Activated naive CD8-positive, alpha-beta T cell treated with anti-CD3 and anti-CD28 coated beads for 36 hours (primary cell): ENCODE data around the gene TARS1. TPM values are rescaled to one million over a fixed set of nuclear protein-coding genes. Genes with fewer than 3 reads are reported as not detected.
"Not testable (repeated sequence)": the region's sequence is repeated elsewhere in the genome, so short reads cannot be mapped to it uniquely, and the experiment has no call there.

Experiments used
- DNase-seq: peaks from one replicate; pipeline ENCODE4 v3.0.0; 2021
- H3K27ac Mint-ChIP-seq: one replicate; pipeline ENCODE4 v1.8.0; 2022; ENCODE audit warnings: mild to moderate bottlenecking, moderate library complexity, mixed read lengths
- H3K27me3 Mint-ChIP-seq: one replicate; pipeline ENCODE4 v1.8.0; 2022; ENCODE audit warnings: mild to moderate bottlenecking, mixed read lengths
- H3K36me3 Mint-ChIP-seq: one replicate; pipeline ENCODE4 v1.8.0; 2021; ENCODE audit warnings: mild to moderate bottlenecking, mixed read lengths
- H3K4me1 Mint-ChIP-seq: one replicate; pipeline ENCODE4 v1.8.0; 2021; ENCODE audit warnings: mixed read lengths
- H3K4me3 Mint-ChIP-seq: one replicate; pipeline ENCODE4 v1.8.0; 2022; ENCODE audit warnings: mild to moderate bottlenecking, moderate library complexity, mixed read lengths
- H3K9me3 Mint-ChIP-seq: one replicate; pipeline ENCODE4 v1.8.0; 2022; ENCODE audit warnings: mixed read lengths
- total RNA-seq, 2 experiments: library from RNA; stranded (reverse); gene quantifications; one replicate each; pipeline ENCODE4 v1.2.3, GENCODE V29; 2021

The TARS1 gene
- total RNA-seq, 2 experiments from 2014 or later = 290 to 299 TPM

DNA sequence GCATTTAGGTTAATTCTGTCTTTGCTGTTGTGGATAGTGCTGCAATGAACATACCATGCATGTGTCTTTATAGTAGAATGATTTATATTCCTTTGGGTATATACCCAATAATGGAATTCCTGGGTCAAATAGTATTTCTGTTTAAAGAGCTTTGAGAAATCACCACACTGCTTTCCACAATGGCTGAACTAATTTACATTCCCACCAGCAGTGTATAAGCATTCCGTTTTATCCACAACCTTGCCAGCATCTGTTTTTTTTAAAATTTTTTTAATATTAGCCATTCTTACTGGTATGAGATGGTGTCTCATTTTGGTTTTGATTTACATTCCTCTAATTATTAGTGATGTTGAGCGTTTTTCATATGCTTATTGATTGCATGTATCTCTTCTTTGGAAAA is 15.5 kb upstream of the TARS1 start:
- no peak overlapping the region for H3K4me3 Mint-ChIP-seq
- H3K27me3 Mint-ChIP-seq = peaks cover 16% of the 10 kb centered on the region
- H3K4me1 Mint-ChIP-seq = no peaks in the 10 kb centered on the region
- no peak for DNase-seq
- no peaks in the 10 kb centered on the region for H3K36me3 Mint-ChIP-seq
- H3K27ac Mint-ChIP-seq = no peak overlapping the region
- H3K9me3 Mint-ChIP-seq = no peaks in the 10 kb centered on the region

GRCh38 chr5:33430983-33431382 is 9.8 kb upstream of the TARS1 start:
- no peaks in the 10 kb centered on the region for H3K9me3 Mint-ChIP-seq
- H3K4me3 Mint-ChIP-seq = no peak overlapping the region
- no peak overlapping the region for H3K27ac Mint-ChIP-seq
- H3K36me3 Mint-ChIP-seq = no peaks in the 10 kb centered on the region
- no peaks in the 10 kb centered on the region for H3K4me1 Mint-ChIP-seq
- H3K27me3 Mint-ChIP-seq = peaks cover 12% of the 10 kb centered on the region
- DNase-seq = no peak

- Mint-ChIP-seq H3K27me3 (peaks cover under 1% of the 10 kb centered on the region), H3K4me3 (no peak overlapping the region), H3K9me3 (no peaks in the 10 kb centered on the region), H3K4me1 (no peaks in the 10 kb centered on the region), H3K27ac (no peak overlapping the region), H3K36me3 (no peaks in the 10 kb centered on the region)
- DNase-seq = no peak
These were observed 8.1 kb upstream of the TARS1 start for GRCh38 chr5:33432656-33433055.

GRCh38 chr5:33433303-33434240 is 7.2 kb upstream of the TARS1 start:
- no peak for DNase-seq
- Mint-ChIP-seq H3K27me3 (no peaks in the 10 kb centered on the region), H3K27ac (no peak overlapping the region), H3K36me3 (no peaks in the 10 kb centered on the region), H3K9me3 (no peaks in the 10 kb centered on the region), H3K4me3 (no peak overlapping the region), H3K4me1 (peaks cover 2% of the 10 kb centered on the region)

GRCh38 chr5:33435893-33436490 is 4.8 kb upstream of the TARS1 start:
- not testable (repeated sequence) for H3K36me3 Mint-ChIP-seq, H3K27ac Mint-ChIP-seq, H3K4me3 Mint-ChIP-seq, H3K9me3 Mint-ChIP-seq, H3K4me1 Mint-ChIP-seq, H3K27me3 Mint-ChIP-seq
- peak; percentile 49 for DNase-seq

GRCh38 chr5:33438996-33439395 is 1.8 kb upstream of the TARS1 start:
- Mint-ChIP-seq H3K27ac (peak overlapping the region; percentile 65), H3K4me3 (no peak overlapping the region), H3K36me3 (peaks cover 12% of the 10 kb centered on the region), H3K9me3 (no peaks in the 10 kb centered on the region), H3K27me3 (no peaks in the 10 kb centered on the region), H3K4me1 (peaks cover 16% of the 10 kb centered on the region)
- no peak for DNase-seq

GRCh38 chr5:33439905-33440481 is 772 bp upstream of the TARS1 start:
- Mint-ChIP-seq H3K4me3 (no peak overlapping the region), H3K27me3 (no peaks in the 10 kb centered on the region), H3K36me3 (peaks cover 17% of the 10 kb centered on the region), H3K4me1 (peaks cover 25% of the 10 kb centered on the region), H3K27ac (no peak overlapping the region), H3K9me3 (no peaks in the 10 kb centered on the region)
- DNase-seq = no peak

GRCh38 chr5:33441241-33442177 is 744 bp downstream of the TARS1 start:
- Mint-ChIP-seq H3K4me1 (peaks cover 36% of the 10 kb centered on the region), H3K36me3 (peaks cover 27% of the 10 kb centered on the region), H3K27me3 (no peaks in the 10 kb centered on the region), H3K9me3 (no peaks in the 10 kb centered on the region), H3K27ac (no peak overlapping the region), H3K4me3 (no peak overlapping the region)
- DNase-seq = peak; percentile 21

GRCh38 chr5:33444542-33444941 is 3.8 kb downstream of the TARS1 start:
- no peak overlapping the region for H3K4me3 Mint-ChIP-seq
- peaks cover 45% of the 10 kb centered on the region for H3K4me1 Mint-ChIP-seq
- no peaks in the 10 kb centered on the region for H3K9me3 Mint-ChIP-seq
- DNase-seq = no peak
- no peak overlapping the region for H3K27ac Mint-ChIP-seq
- peaks cover 48% of the 10 kb centered on the region for H3K36me3 Mint-ChIP-seq
- no peaks in the 10 kb centered on the region for H3K27me3 Mint-ChIP-seq

DNA sequence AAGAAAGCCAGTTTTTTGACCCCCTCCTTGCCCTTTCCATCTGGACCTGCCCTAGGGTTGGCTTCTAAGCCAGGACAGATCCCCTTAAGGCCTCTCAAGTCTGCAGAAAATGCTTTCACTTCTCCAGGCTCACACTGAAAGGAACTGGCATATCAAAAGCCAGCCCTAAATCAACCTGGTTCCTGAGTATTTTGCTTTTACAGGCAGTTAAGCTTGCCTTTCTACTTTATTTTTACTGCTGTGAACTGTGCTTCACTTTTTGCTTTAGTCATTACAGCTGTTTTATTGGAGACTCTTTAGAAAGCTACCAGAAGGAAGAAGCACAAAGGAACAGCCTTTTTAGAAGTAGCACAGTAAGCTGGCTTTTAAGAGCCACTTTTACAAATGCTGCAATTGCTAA is 5.0 kb downstream of the TARS1 start:
- Mint-ChIP-seq H3K27me3 (no peaks in the 10 kb centered on the region), H3K9me3 (no peaks in the 10 kb centered on the region), H3K4me1 (peaks cover 45% of the 10 kb centered on the region), H3K36me3 (peaks cover 55% of the 10 kb centered on the region), H3K4me3 (no peak overlapping the region), H3K27ac (no peak overlapping the region)
- DNase-seq = no peak

DNA sequence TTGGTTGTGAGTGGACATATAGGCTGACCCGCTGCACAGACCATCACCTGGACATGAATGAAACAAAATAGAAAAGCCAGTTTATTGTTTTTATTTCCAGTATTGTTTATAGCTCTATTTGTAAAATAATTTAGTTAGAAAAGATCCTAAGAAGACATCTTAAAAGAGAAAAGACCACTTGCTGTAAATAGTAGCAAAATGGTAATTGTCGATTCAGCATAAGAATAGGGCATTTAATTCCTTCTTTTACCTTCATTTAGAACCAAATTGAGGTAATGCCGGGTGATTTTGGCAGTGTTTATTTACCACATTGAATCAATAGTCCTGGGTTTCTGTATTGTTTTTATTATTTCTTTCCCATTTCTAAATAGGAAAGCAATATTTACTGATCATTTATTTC is 7.4 kb downstream of the TARS1 start:
- Mint-ChIP-seq H3K9me3 (no peaks in the 10 kb centered on the region), H3K36me3 (peaks cover 54% of the 10 kb centered on the region), H3K27ac (no peak overlapping the region), H3K27me3 (no peaks in the 10 kb centered on the region), H3K4me3 (no peak overlapping the region), H3K4me1 (peaks cover 39% of the 10 kb centered on the region)
- no peak for DNase-seq

DNA sequence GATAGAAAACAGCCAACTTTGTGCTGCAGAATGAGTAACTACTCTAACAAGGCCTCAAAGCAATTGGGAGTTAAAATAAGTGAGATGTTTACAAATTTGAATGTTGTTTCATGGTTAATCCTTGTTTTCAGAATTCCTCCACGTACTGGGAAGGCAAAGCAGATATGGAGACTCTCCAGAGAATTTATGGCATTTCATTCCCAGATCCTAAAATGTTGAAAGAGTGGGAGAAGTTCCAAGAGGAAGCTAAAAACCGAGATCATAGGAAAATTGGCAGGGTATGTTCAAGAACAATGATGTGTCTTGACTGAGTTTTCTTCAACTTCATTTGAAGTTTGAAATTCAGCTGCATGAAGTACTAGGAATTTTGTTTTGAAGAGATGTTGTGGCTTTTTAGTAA is 16.4 kb downstream of the TARS1 start:
- Mint-ChIP-seq H3K4me3 (no peak overlapping the region), H3K27ac (no peak overlapping the region), H3K9me3 (no peaks in the 10 kb centered on the region), H3K4me1 (peaks cover 11% of the 10 kb centered on the region), H3K36me3 (peaks cover 36% of the 10 kb centered on the region), H3K27me3 (no peaks in the 10 kb centered on the region)
- DNase-seq = no peak

- H3K4me3 Mint-ChIP-seq = no peak overlapping the region
- peaks cover 8% of the 10 kb centered on the region for H3K4me1 Mint-ChIP-seq
- peaks cover 36% of the 10 kb centered on the region for H3K36me3 Mint-ChIP-seq
- no peaks in the 10 kb centered on the region for H3K27me3 Mint-ChIP-seq
- H3K9me3 Mint-ChIP-seq = no peaks in the 10 kb centered on the region
- no peak overlapping the region for H3K27ac Mint-ChIP-seq
- no peak for DNase-seq
These were observed 17.1 kb downstream of the TARS1 start for GRCh38 chr5:33457817-33458216.

DNA sequence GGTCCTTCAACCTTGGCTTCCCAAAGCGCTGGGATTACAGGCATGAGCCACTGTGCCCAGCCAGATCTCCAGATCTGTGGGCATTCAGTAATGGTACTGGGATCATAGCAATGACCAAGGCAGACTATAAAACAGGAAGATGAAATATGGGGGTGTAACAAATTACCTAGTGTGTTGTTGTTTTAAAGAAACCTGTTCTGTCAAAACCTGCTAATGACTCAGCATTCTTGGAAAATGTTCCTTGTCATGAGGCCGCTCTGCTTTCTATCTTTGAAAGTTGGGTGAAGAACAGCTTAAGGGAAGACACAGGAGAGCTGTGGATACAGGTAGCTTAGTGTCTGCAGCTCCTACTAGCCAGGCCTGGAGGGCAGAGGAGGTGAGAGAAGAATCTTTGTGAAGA is 19.4 kb downstream of the TARS1 start:
- H3K9me3 Mint-ChIP-seq = no peaks in the 10 kb centered on the region
- no peaks in the 10 kb centered on the region for H3K27me3 Mint-ChIP-seq
- no peak overlapping the region for H3K4me3 Mint-ChIP-seq
- H3K27ac Mint-ChIP-seq = peak overlapping the region; percentile 72
- no peak for DNase-seq
- peaks cover 27% of the 10 kb centered on the region for H3K36me3 Mint-ChIP-seq
- peaks cover 8% of the 10 kb centered on the region for H3K4me1 Mint-ChIP-seq

DNA sequence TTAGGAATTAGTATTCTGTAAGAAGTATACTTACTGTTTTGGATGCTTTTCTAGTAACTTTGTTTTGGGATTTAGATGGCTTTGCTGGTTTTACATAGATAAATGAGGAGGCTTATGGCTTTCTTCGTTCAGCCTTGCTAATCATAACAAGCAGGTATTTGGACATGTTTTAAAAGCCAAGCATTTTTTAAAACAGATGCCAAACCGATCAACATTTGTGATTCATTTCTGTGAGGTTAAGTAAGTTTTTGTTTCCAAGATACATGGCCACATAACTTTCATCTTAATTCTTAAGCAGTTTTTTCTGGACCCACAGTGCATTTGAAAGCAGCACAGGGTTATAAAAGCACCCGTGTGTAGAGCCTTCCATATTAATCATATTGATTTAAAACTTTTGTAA is 21.7 kb downstream of the TARS1 start:
- Mint-ChIP-seq H3K27me3 (no peaks in the 10 kb centered on the region), H3K27ac (no peak overlapping the region), H3K4me1 (peaks cover 4% of the 10 kb centered on the region), H3K9me3 (no peaks in the 10 kb centered on the region), H3K36me3 (peaks cover 26% of the 10 kb centered on the region), H3K4me3 (no peak overlapping the region)
- no peak for DNase-seq
